ENCODE measurements around the gene GPC5. TPM values are rescaled to one million over a fixed set of nuclear protein-coding genes. Genes with fewer than 3 reads are reported as not detected.
A peak's percentile ranks its signal among the peaks of the same experiment; 100 is the strongest.

Gene GPC5
- total RNA-seq, 1 donor from 2014 or later, result 0.17 TPM

- TF ChIP-seq CTCF (IDR thresholded peaks at IDR 0.05; ENCODE audit: insufficient read depth, low read length, poor library complexity, severe bottlenecking), result no peak
- H3K36me3 ChIP-seq (ENCODE audit: control insufficient read depth, insufficient read depth, low read length), result no peaks in the 10 kb centered on the region
- no peaks in the 10 kb centered on the region for H3K27me3 ChIP-seq (ENCODE audit: control insufficient read depth, insufficient read depth, low read length)
- no peak for DNase-seq (ENCODE audit: low read depth)
- H3K4me3 ChIP-seq (ENCODE audit: low read depth, low read length), result no peak overlapping the region
These were observed 986.0 kb downstream of the GPC5 start for GRCh38 chr13:92384410-92384809.

GRCh38 chr13:92387245-92387644 lies 988.8 kb downstream of the GPC5 start:
- Histone ChIP-seq H3K4me3 (ENCODE audit: low read depth, low read length) (no peak overlapping the region), H3K27me3 (ENCODE audit: control insufficient read depth, insufficient read depth, low read length) (no peaks in the 10 kb centered on the region), H3K36me3 (ENCODE audit: control insufficient read depth, insufficient read depth, low read length) (no peaks in the 10 kb centered on the region)
- TF ChIP-seq CTCF (IDR thresholded peaks at IDR 0.05; ENCODE audit: insufficient read depth, low read length, poor library complexity, severe bottlenecking), result no peak
- DNase-seq (ENCODE audit: low read depth), result no peak

- no peak for TF ChIP-seq CTCF (IDR thresholded peaks at IDR 0.05; ENCODE audit: insufficient read depth, low read length, poor library complexity, severe bottlenecking)
- H3K27me3 ChIP-seq (ENCODE audit: control insufficient read depth, insufficient read depth, low read length), result no peaks in the 10 kb centered on the region
- H3K4me3 ChIP-seq (ENCODE audit: low read depth, low read length), result no peak overlapping the region
- no peaks in the 10 kb centered on the region for H3K36me3 ChIP-seq (ENCODE audit: control insufficient read depth, insufficient read depth, low read length)
- peak; percentile 1 for DNase-seq (ENCODE audit: low read depth)
These were observed 991.8 kb downstream of the GPC5 start for GRCh38 chr13:92390217-92390616.

GRCh38 chr13:92403606-92404005 lies 1005.2 kb downstream of the GPC5 start:
- no peak for TF ChIP-seq CTCF (IDR thresholded peaks at IDR 0.05; ENCODE audit: insufficient read depth, low read length, poor library complexity, severe bottlenecking)
- no peaks in the 10 kb centered on the region for H3K36me3 ChIP-seq (ENCODE audit: control insufficient read depth, insufficient read depth, low read length)
- no peaks in the 10 kb centered on the region for H3K27me3 ChIP-seq (ENCODE audit: control insufficient read depth, insufficient read depth, low read length)
- no peak overlapping the region for H3K4me3 ChIP-seq (ENCODE audit: low read depth, low read length)
- DNase-seq (ENCODE audit: low read depth), result no peak

- no peaks in the 10 kb centered on the region for H3K36me3 ChIP-seq (ENCODE audit: control insufficient read depth, insufficient read depth, low read length)
- no peak for DNase-seq (ENCODE audit: low read depth)
- no peaks in the 10 kb centered on the region for H3K27me3 ChIP-seq (ENCODE audit: control insufficient read depth, insufficient read depth, low read length)
These were observed 1009.4 kb downstream of the GPC5 start for GRCh38 chr13:92407858-92408257.

More at GRCh38 chr13:92407858-92408257, 1009.4 kb downstream of the GPC5 start:
- no peak overlapping the region for H3K4me3 ChIP-seq (ENCODE audit: low read depth, low read length)
- no peak for TF ChIP-seq CTCF (IDR thresholded peaks at IDR 0.05; ENCODE audit: insufficient read depth, low read length, poor library complexity, severe bottlenecking)
